IPS-15b (cell line): ENCODE results near the gene PIEZO1.

Experiments used
- H3K27me3 ChIP-seq: one replicate; pipeline ENCODE4 v1.6.1; 2013; ENCODE audit warnings: low read length; ENCODE audit not compliant: control insufficient read depth, insufficient read depth
- H3K36me3 ChIP-seq: one replicate; pipeline ENCODE4 v1.6.1; 2013; ENCODE audit warnings: low read length; ENCODE audit not compliant: control insufficient read depth, insufficient read depth
- H3K4me1 ChIP-seq: one replicate; pipeline ENCODE4 v1.6.1; 2013; ENCODE audit warnings: mild to moderate bottlenecking, low read length; ENCODE audit not compliant: control insufficient read depth, insufficient read depth
- H3K4me3 ChIP-seq: one replicate; pipeline ENCODE4 v1.5.1; 2013; ENCODE audit warnings: low read depth, low read length
- H3K9ac ChIP-seq: one replicate; pipeline ENCODE4 v1.6.1; 2013; ENCODE audit warnings: low read depth, mild to moderate bottlenecking, low read length
- H3K9me3 ChIP-seq: one replicate; pipeline ENCODE4 v1.6.1; 2013; ENCODE audit warnings: mild to moderate bottlenecking, low read length; ENCODE audit not compliant: control insufficient read depth, insufficient read depth

The PIEZO1 gene

GRCh38 chr16:88712362-88712979 lies 72.5 kb downstream of the PIEZO1 start:
- Histone ChIP-seq H3K9me3 (no peaks in the 10 kb centered on the region), H3K4me1 (no peaks in the 10 kb centered on the region), H3K27me3 (no peaks in the 10 kb centered on the region), H3K4me3 (no peak overlapping the region), H3K36me3 (peaks cover 39% of the 10 kb centered on the region), H3K9ac (peak overlapping the region; percentile 5)

DNA sequence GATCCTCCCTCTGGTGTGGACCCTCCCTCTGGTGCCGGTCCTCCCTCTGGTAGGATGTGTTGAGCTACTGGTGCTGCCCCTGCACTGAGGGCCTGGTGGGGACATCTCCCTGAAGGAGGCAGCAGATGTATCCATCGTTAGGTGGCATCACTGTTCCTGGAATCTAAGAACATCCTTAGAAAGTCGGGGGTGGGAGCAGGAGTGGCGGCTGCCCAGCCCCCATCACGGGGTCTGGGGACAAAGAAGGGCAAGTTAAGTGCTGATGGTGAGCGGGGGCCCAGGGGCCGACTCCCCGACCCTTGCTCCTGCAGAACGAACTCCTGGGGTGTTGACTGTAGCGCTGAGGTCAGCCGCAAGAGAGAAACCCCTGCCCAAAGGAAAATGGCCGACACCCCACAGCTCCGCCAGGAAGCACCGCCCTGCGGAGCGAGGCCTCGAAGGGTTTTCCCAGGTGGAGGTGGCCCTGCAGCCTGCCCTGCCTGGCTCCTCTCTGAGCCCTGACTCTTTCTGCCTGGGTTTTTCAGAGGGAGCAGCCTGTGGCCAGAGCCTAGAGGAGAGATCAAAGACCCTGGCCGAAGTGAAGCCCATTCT lies 73.2 kb downstream of the PIEZO1 start:
- Histone ChIP-seq H3K9me3 (no peaks in the 10 kb centered on the region), H3K27me3 (no peaks in the 10 kb centered on the region), H3K4me3 (no peak overlapping the region), H3K4me1 (peaks cover 4% of the 10 kb centered on the region), H3K36me3 (peaks cover 36% of the 10 kb centered on the region), H3K9ac (peak overlapping the region; percentile 5)

- Histone ChIP-seq H3K9ac (no peak overlapping the region), H3K36me3 (peaks cover 24% of the 10 kb centered on the region), H3K4me3 (no peak overlapping the region), H3K27me3 (no peaks in the 10 kb centered on the region), H3K9me3 (no peaks in the 10 kb centered on the region), H3K4me1 (peaks cover 4% of the 10 kb centered on the region)
Measured at GRCh38 chr16:88710556-88710955, 74.5 kb downstream of the PIEZO1 start.

DNA sequence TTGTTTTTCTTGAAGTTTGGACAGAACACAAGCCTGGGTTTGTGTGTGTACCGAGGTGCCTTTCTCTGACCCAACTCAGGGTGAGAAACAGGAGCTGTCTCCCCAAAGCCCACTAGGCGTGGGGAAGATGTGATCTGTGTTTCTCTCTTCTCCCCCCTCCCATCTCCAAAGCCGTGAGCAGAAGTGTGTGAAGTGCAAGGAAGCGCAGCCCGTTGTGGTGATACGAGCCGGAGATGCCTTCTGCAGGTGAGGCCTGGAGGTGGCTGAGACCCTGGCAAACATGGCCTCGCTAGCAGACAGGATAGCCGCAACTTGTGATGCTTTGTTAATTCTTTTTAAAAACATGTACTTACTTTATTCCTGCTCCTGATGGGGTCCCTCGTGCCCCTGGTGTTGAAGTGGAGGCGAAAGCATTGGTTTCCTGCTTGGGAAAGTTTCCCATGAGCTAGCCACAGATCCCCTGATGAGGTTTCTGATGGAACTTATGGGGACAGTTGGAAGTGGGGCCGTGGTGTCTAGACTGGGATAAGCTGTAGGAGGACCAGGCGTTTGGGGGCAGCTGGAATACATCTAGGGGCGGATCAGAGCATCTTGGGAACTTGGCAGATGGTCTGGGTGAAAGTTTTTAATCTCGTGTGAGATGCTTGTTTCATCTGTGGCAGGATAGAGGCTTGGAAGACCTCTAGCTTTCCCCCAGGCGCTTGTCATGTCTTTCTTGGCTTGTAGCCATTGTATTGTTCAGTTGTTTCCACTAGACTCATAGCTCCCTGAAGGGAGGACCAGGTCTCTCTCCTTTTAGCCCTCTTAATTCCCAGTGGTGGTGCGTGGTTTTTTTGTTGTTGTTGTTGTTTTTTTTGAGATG lies 77.8 kb downstream of the PIEZO1 start:
- H3K4me3 ChIP-seq = peak overlapping the region; percentile 98
- H3K9me3 ChIP-seq = no peaks in the 10 kb centered on the region
- H3K9ac ChIP-seq = peak overlapping the region; percentile 74
- no peaks in the 10 kb centered on the region for H3K27me3 ChIP-seq
- H3K4me1 ChIP-seq = peaks cover 4% of the 10 kb centered on the region
- peaks cover 4% of the 10 kb centered on the region for H3K36me3 ChIP-seq

GRCh38 chr16:88706229-88706964 lies 78.6 kb downstream of the PIEZO1 start, which contains the start of the genes CTU2 and RNF166:
TSS of gene CTU2 (plus strand) at chr16:88706503. CDS start at chr16:88706531, 28 bp downstream.
TSS of gene RNF166 (minus strand) at chr16:88706408. CDS start at chr16:88706325, 83 bp downstream.
- peak within 1 kb of the TSS; percentile 74 for H3K9ac ChIP-seq
- H3K27me3 ChIP-seq = no peaks in the 10 kb centered on the region
- no peaks in the 10 kb centered on the region for H3K9me3 ChIP-seq
- H3K36me3 ChIP-seq = peaks cover 4% of the 10 kb centered on the region
- H3K4me3 ChIP-seq = peak within 1 kb of the TSS; percentile 98
- peaks cover 4% of the 10 kb centered on the region for H3K4me1 ChIP-seq

GRCh38 chr16:88705801-88706228 lies 79.2 kb downstream of the PIEZO1 start:
- Histone ChIP-seq H3K9ac (peak overlapping the region; percentile 54), H3K4me3 (peak overlapping the region; percentile 98), H3K4me1 (peaks cover 4% of the 10 kb centered on the region), H3K27me3 (no peaks in the 10 kb centered on the region), H3K36me3 (peaks cover 4% of the 10 kb centered on the region), H3K9me3 (no peaks in the 10 kb centered on the region)

- H3K9ac ChIP-seq = peak overlapping the region; percentile 54
- no peaks in the 10 kb centered on the region for H3K9me3 ChIP-seq
- H3K36me3 ChIP-seq = peaks cover 10% of the 10 kb centered on the region
- H3K4me3 ChIP-seq = peak overlapping the region; percentile 98
- peaks cover 4% of the 10 kb centered on the region for H3K4me1 ChIP-seq
- H3K27me3 ChIP-seq = no peaks in the 10 kb centered on the region
Measured at GRCh38 chr16:88705076-88705684, 79.8 kb downstream of the PIEZO1 start.

DNA sequence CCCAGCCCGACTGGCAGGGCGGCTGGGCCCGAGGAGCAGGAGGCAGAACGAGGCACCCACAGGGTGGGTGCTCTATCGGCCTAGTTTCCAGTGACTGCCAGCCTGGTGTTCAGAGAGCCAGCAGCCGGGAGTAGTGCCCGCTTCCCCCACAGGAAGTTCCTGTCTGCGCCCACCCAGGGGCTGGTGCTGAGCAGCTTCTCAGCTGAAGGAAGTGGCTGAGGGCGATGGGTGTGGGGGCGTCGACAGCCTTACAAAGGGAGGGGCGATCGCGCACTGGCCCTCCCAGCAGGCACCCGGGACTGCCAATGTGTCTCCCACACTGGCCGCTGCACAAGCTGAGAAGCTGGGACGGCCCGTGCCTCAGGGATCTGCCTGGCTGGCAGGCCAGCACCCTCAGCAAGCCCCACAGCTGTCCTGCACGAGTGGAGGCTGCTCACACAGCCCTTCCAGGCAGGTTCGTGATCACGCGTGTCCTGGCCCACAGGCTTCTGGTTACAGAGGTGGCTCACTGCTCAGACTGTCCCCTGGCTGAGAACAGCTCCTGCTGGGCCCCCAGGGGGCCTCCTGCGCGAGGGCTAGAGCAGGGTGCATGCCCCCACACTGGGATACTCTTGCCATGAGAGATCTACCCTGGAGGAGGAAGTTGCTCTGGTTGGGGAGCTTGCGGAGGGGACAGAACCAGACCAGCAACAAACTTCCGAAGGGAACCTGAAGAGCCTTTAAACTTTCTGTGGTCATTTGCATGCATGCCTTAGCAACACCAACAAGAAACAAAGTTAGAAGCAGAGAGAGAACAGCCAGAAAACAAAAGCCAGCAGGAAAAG lies 81.3 kb downstream of the PIEZO1 start:
- Histone ChIP-seq H3K9ac (no peak overlapping the region), H3K4me3 (no peak overlapping the region), H3K9me3 (no peaks in the 10 kb centered on the region), H3K4me1 (peaks cover 4% of the 10 kb centered on the region), H3K36me3 (peaks cover 11% of the 10 kb centered on the region), H3K27me3 (no peaks in the 10 kb centered on the region)

GRCh38 chr16:88702371-88703210 lies 82.4 kb downstream of the PIEZO1 start:
- peaks cover 4% of the 10 kb centered on the region for H3K4me1 ChIP-seq

More at GRCh38 chr16:88702371-88703210, 82.4 kb downstream of the PIEZO1 start:
- Histone ChIP-seq H3K4me3 (no peak overlapping the region), H3K27me3 (no peaks in the 10 kb centered on the region), H3K36me3 (peaks cover 14% of the 10 kb centered on the region), H3K9me3 (no peaks in the 10 kb centered on the region), H3K9ac (no peak overlapping the region)
